ENCODE data around the gene ZNF334.

GRCh38 chr20:46555370-46555956 is 42.1 kb upstream of the ZNF334 start:
- no peak for TF ChIP-seq CTCF (IDR thresholded peaks at IDR 0.05)
- no peak for TF ChIP-seq POLR2A (IDR thresholded peaks at IDR 0.05)
- TF ChIP-seq POLR2AphosphoS5 (IDR thresholded peaks at IDR 0.05) = no peak

All from breast epithelium (tissue), 3 donors.